DND-41 (cell line): Measurements from ENCODE around the gene BAIAP2.

ENCODE experiments used
- CTCF ChIP-seq: IDR thresholded peaks from 2 replicates; pipeline ENCODE4 v1.5.1; 2012; ENCODE audit warnings: borderline replicate concordance, low read length, moderate library complexity, mild to moderate bottlenecking; ENCODE audit not compliant: poor library complexity, severe bottlenecking; ENCODE audit errors: extremely low read depth
- EZH2 ChIP-seq: IDR thresholded peaks from 3 replicates; pipeline ENCODE4 v1.6.1; 2012; ENCODE audit warnings: borderline replicate concordance, low read depth, mild to moderate bottlenecking, moderate library complexity, low read length, inconsistent platforms; ENCODE audit not compliant: severe bottlenecking

DNA sequence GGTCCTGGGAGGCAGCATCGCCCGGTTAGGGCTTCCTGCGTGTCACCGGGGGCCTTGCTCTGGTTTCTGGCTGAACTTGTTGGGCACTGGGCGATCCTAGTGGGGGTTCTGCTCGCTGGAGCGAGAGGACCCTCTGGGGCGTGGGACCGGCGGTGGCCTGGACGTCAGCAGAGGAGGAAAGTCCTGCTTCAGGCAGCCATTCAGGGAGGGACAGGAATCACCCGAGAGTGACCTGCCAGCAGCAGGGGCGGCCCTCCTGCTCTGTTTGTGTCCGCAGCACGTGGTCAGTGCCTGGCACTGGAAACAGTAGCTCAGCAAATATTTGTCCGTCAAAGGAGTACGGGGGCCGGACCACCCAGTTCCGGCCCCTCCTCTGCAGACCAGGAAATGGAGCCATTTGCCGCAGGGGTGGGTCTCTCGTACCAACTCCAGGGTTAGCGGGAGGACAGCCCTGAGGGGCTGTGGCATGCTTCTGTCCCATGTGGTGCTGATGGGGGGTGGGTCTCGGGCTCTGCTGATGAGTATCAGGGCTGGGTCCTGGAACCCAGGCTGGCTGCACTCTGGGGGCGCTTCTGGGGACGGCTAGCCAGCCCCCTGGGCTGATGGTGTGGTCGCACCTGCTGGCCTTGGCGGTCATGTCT lies 48.3 kb downstream of the BAIAP2 start:
- TF ChIP-seq CTCF (no peak), EZH2 (no peak)
